Neural crest cell (in vitro differentiated cells): Measurements from ENCODE around the gene SNAPC1. TPM values are rescaled to one million over a fixed set of nuclear protein-coding genes. Genes with fewer than 3 reads are reported as not detected.

Experiments
- DNase-seq: peaks from one replicate; pipeline ENCODE4 v3.0.0; 2021; ENCODE audit warnings: low read depth, mixed read lengths, low spot score
- H3K27ac Mint-ChIP-seq: one replicate; pipeline ENCODE4 v1.8.0; 2021; ENCODE audit warnings: mild to moderate bottlenecking, mixed read lengths; ENCODE audit not compliant: unreplicated experiment
- H3K27me3 Mint-ChIP-seq: 2 replicates; pipeline ENCODE4 v1.8.0; 2021; ENCODE audit warnings: low read depth, mild to moderate bottlenecking, mixed read lengths
- H3K36me3 Mint-ChIP-seq: 2 replicates; pipeline ENCODE4 v1.8.0; 2021; ENCODE audit warnings: low read depth, mild to moderate bottlenecking, mixed read lengths
- H3K4me1 Mint-ChIP-seq: 2 replicates; pipeline ENCODE4 v1.8.0; 2021; ENCODE audit warnings: mixed read lengths
- H3K4me3 Mint-ChIP-seq: one replicate; pipeline ENCODE4 v1.8.0; 2021; ENCODE audit warnings: mild to moderate bottlenecking, mixed read lengths
- H3K9me3 Mint-ChIP-seq: 2 replicates; pipeline ENCODE4 v1.8.0; 2021; ENCODE audit warnings: mixed read lengths
- total RNA-seq: library from RNA; stranded (reverse); gene quantifications from 2 replicates; pipeline ENCODE4 v1.2.1, GENCODE V29; 2021
- TF ChIP-seq, protein P1 (sequence below): fragments of 200-600 bp; sonication (generic); conservative IDR thresholded peaks from 2 replicates; pipeline ENCODE4 v1.5.0; 2021; ENCODE audit warnings: antibody characterized with exemption, mild to moderate bottlenecking

The SNAPC1 gene
- total RNA-seq, 1 donor from 2014 or later, result 6.2 TPM

DNA sequence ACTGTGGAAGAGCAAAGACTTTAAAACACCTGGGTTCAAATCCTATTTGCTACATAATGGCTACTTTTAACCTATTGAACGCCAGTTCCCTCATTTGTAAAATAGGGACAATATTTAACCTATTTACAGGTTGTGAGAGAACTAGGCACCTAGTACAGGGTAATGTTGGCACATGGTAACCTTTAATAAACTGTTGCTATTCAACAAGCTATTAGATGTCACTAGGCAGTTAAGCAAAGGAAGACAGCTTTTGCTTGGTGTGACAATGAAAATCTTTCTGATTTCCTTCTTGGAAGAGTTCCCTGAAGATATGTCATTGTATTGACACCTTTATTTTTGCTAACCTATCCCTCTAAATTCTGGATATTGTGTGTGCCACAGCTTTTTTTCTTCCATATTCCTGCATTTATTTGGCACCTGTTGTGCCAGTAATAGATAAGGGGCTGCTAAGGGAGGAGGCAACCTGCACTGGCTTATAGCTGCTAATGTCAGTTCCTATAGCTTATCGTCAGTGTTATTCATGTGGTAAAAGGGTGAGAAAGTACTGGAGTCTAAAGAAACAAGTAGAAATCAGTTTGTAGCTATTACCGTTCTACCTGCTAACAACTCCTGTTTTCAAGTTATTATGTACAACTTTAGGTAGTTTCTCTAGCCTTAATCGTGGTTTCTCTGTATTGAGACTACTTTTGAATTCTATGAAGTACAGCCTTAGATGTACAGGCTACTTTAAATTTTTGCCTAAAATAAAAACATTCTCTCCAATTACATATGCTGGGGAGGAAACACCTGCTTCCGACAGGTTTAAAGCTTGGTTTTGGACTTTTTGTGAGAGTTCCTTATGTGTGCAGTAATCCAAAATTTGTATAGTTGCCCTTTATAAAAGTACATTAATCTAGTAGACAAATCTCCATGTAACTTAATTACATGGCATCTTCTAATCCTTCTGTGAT is 42.6 kb upstream of the SNAPC1 start:
- TF ChIP-seq, protein P1, sequence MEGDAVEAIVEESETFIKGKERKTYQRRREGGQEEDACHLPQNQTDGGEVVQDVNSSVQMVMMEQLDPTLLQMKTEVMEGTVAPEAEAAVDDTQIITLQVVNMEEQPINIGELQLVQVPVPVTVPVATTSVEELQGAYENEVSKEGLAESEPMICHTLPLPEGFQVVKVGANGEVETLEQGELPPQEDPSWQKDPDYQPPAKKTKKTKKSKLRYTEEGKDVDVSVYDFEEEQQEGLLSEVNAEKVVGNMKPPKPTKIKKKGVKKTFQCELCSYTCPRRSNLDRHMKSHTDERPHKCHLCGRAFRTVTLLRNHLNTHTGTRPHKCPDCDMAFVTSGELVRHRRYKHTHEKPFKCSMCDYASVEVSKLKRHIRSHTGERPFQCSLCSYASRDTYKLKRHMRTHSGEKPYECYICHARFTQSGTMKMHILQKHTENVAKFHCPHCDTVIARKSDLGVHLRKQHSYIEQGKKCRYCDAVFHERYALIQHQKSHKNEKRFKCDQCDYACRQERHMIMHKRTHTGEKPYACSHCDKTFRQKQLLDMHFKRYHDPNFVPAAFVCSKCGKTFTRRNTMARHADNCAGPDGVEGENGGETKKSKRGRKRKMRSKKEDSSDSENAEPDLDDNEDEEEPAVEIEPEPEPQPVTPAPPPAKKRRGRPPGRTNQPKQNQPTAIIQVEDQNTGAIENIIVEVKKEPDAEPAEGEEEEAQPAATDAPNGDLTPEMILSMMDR, result no peak

DNA sequence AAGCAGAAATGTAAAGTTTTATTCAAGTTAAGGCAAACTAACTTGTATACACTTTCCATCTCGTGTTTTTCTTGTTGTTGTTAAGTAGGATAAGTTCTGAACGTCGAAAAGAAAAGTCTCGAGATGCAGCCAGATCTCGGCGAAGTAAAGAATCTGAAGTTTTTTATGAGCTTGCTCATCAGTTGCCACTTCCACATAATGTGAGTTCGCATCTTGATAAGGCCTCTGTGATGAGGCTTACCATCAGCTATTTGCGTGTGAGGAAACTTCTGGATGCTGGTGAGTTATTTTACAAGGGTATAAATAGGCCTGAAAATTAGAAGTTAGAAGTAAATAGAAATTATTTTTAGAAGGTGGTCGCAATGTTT is 41.9 kb upstream of the SNAPC1 start:
- no peaks in the 10 kb centered on the region for H3K9me3 Mint-ChIP-seq
- no peaks in the 10 kb centered on the region for H3K27me3 Mint-ChIP-seq
- no peak for DNase-seq
- no peak overlapping the region for H3K4me3 Mint-ChIP-seq
- peaks cover 5% of the 10 kb centered on the region for H3K36me3 Mint-ChIP-seq
- H3K27ac Mint-ChIP-seq, result no peak overlapping the region
- H3K4me1 Mint-ChIP-seq, result peaks cover 5% of the 10 kb centered on the region
- TF ChIP-seq, protein P1, result no peak

More for the DNA sequence above, 42.6 kb upstream of the SNAPC1 start:
- Mint-ChIP-seq H3K27ac (no peak overlapping the region), H3K27me3 (no peaks in the 10 kb centered on the region), H3K4me1 (peaks cover 5% of the 10 kb centered on the region), H3K36me3 (peaks cover under 1% of the 10 kb centered on the region), H3K9me3 (no peaks in the 10 kb centered on the region), H3K4me3 (no peak overlapping the region)
- DNase-seq, result no peak

DNA sequence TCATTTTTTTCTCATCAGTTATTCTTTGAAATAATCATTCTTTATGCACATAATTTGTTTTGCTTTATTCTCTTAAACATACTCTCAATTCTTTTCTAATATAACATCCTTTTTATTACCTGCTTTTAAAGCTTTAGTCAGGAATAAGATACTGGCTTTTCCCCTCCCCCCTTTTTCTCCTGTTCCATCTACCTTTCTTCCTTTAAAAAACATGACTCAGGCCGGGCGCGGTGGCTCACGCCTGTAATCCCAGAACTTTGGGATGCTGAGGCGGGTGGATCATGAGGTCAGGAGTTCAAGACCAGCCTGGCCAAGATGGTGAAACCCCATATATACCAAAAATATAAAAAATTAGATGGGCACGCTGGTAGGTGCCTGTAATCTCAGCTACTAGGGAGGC is 41.5 kb upstream of the SNAPC1 start:
- no peak for DNase-seq
- Mint-ChIP-seq H3K27ac (no peak overlapping the region), H3K27me3 (no peaks in the 10 kb centered on the region), H3K4me3 (no peak overlapping the region), H3K9me3 (no peaks in the 10 kb centered on the region), H3K4me1 (peaks cover 5% of the 10 kb centered on the region), H3K36me3 (peaks cover 5% of the 10 kb centered on the region)
- TF ChIP-seq, protein P1, result no peak

DNA sequence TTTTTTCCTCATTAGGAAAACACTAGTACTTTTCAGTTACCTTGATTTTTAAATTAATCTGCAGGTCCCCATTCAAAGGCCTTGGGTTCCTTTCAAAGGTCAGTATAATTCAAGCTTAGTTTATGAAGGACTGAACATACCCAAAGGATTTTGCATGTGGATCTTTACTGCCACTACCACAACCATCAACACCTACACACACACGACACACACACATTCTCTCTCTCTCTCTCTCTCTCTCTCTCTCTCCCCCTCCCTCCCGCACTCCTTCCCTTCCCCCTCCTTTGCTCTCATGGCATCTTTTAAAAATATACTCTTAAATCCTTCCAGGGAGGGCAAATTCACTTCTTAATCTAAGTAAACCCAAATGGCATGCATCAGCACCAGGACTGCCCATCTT is 38.1 kb upstream of the SNAPC1 start:
- H3K9me3 Mint-ChIP-seq, result no peaks in the 10 kb centered on the region
- peaks cover 9% of the 10 kb centered on the region for H3K36me3 Mint-ChIP-seq
- no peak overlapping the region for H3K4me3 Mint-ChIP-seq
- no peaks in the 10 kb centered on the region for H3K27me3 Mint-ChIP-seq
- H3K4me1 Mint-ChIP-seq, result no peaks in the 10 kb centered on the region
- H3K27ac Mint-ChIP-seq, result no peak overlapping the region
- TF ChIP-seq, protein P1, result no peak
- DNase-seq, result no peak

DNA sequence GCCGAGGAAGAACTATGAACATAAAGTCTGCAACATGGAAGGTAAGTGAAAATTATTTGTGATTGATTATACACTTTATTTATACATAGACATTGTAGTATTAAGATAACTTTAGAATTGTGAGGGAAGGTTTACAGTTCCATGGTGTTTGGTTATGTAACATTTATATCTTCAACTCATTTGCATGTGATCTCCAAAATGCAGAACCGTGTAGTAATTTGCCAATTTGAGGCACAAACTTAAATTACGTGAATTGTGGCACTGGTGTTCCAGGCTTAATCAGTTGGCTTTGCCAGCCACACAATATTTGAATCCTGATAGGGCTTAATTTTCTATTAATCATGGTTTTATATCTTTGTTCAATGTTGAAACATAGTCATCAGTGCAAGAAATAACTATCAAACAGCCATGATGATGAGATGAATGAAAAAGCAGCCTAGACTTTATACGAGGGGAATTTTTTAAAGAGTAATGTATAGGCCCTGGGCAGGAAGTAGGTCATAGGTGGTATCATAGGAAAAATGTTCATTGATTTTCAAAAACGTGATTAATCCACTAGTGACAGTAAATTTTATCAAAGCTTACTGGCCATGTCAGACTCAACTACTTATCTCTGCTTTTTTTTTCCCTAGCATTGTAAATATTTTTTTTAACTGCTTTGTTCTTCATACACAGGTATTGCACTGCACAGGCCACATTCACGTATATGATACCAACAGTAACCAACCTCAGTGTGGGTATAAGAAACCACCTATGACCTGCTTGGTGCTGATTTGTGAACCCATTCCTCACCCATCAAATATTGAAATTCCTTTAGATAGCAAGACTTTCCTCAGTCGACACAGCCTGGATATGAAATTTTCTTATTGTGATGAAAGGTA is 35.2 kb upstream of the SNAPC1 start:
- TF ChIP-seq, protein P1, result no peak
- DNase-seq, result no peak
- Mint-ChIP-seq H3K4me1 (no peaks in the 10 kb centered on the region), H3K9me3 (no peaks in the 10 kb centered on the region), H3K27ac (no peak overlapping the region), H3K36me3 (peaks cover 11% of the 10 kb centered on the region), H3K27me3 (no peaks in the 10 kb centered on the region), H3K4me3 (no peak overlapping the region)
